DND-41 (cell line): ENCODE data around the gene CACNA1A.

ENCODE experiments used
- CTCF ChIP-seq: IDR thresholded peaks from 2 replicates; pipeline ENCODE4 v1.5.1; 2012; ENCODE audit warnings: borderline replicate concordance, low read length, moderate library complexity, mild to moderate bottlenecking; ENCODE audit not compliant: poor library complexity, severe bottlenecking; ENCODE audit errors: extremely low read depth
- EZH2 ChIP-seq: IDR thresholded peaks from 3 replicates; pipeline ENCODE4 v1.6.1; 2012; ENCODE audit warnings: borderline replicate concordance, low read depth, mild to moderate bottlenecking, moderate library complexity, low read length, inconsistent platforms; ENCODE audit not compliant: severe bottlenecking

DNA sequence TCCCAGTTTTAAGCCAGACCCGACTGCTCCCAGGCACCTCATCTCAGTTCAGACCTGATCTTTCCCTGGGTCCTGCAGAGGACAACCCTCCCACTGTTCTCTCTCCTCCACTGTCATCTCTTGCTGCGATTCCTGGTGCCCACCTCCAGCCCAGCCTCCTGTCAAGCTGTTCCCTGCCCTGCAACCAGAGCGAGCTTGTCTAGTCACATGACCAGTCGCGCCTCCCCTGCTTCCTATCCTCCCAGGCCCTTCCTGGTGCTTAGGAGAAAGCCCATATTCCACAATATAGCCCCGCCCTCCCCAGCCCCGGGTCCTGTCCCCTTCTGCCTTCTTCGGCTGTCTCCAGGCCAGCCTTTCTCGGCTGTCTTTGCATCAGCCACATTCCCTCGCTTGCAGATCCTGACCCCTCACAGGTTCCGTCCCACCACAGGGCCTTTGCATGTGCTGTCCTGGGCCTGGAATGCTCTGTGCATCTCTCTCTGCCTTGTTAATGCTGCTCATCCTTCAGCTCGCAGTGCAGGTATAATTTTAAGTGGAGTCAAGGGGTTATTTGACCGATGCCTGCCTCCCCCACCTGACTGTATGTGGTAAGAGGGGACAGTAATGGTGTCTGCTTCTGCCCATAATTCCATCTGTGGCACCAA is 267.3 kb downstream of the CACNA1A start:
- no peak for TF ChIP-seq CTCF
- TF ChIP-seq EZH2: no peak
